ENCODE data around the gene PARP2. TPM values are rescaled to one million over a fixed set of nuclear protein-coding genes. Genes with fewer than 3 reads are reported as not detected.

PARP2 gene
- total and polyA plus RNA-seq, 2 of the 8 experiments (the other 6 are each of a cell fraction or from before 2014, with no cell fraction given): 27.7 to 41.7 TPM

DNA sequence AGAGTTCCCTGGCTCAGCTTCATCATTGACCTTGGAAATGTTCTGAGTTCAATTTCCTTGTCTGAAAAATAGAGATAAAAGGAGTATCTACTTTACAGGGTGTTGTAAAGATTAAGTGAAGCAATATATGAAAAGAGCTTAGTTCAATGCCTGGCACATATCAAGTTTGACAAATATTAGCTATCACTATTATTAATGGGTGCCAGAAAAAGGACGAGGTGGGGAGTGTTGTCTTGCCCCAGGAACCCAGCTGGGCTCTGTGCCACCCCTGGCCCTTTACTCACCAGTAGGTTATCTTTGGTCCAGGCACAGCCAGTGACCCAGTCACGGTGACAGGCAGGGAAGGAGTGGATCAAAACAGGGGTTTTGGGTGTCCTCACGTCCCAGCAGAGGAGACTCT, 32.0 kb downstream of the PARP2 start:
- H3K4me1 ChIP-seq (replicated peaks in 1 of 4; ENCODE audit: control insufficient read depth in 3 of 4, insufficient read depth in 4 of 4, low read length in 3 of 4): no peaks in the 10 kb centered on the region
- H3K27ac ChIP-seq (ENCODE audit: low read depth, low read length): no peak overlapping the region
- H2BK5ac ChIP-seq (ENCODE audit: low read depth, low read length): no peak overlapping the region
- no peaks in the 10 kb centered on the region for H3K79me1 ChIP-seq (ENCODE audit: low read depth, low read length)
- no peak overlapping the region for H2AK5ac ChIP-seq (ENCODE audit: low read depth, low read length)
- no peak overlapping the region for H3K9ac ChIP-seq (replicated peaks in 1 of 4; ENCODE audit: extremely low read depth in 1 of 4, low read depth in 3 of 4, low read length in 3 of 4)
- TF ChIP-seq RBBP5 (IDR thresholded peaks at IDR 0.05; ENCODE audit: borderline replicate concordance, low read depth, low read length) (no peak), SIN3A (conservative IDR thresholded peaks at IDR 0.05 in 1 of 2, IDR thresholded peaks at IDR 0.05 in 1 of 2; ENCODE audit: low read depth in 1 of 2, low read length in 2 of 2) (no peak), SRF (IDR thresholded peaks at IDR 0.05; ENCODE audit: low read depth, low read length) (no peak), HDAC6 (IDR thresholded peaks at IDR 0.05; ENCODE audit: low read depth, low read length) (no peak), ATF3 (IDR thresholded peaks at IDR 0.05; ENCODE audit: insufficient read depth, low read depth, low read length) (no peak), SUZ12 (IDR thresholded peaks at IDR 0.05; ENCODE audit: low read length) (no peak), SIX5 (IDR thresholded peaks at IDR 0.05; ENCODE audit: low read depth, low read length) (no peak), RFX5 (IDR thresholded peaks at IDR 0.05; ENCODE audit: borderline replicate concordance, low read depth, low read length) (no peak), TAF1 (IDR thresholded peaks at IDR 0.05; ENCODE audit: low read depth, low read length) (no peak), SIRT6 (IDR thresholded peaks at IDR 0.05; ENCODE audit: low read length) (no peak)
- no peaks in the 10 kb centered on the region for H3K9me3 ChIP-seq (ENCODE audit: insufficient read depth in 2 of 2, low read depth in 1 of 2, low read length in 1 of 2)
- no peaks in the 10 kb centered on the region for H3K27me3 ChIP-seq (replicated peaks in 1 of 4; ENCODE audit: control insufficient read depth in 3 of 4, extremely low read depth in 1 of 4, insufficient read depth in 3 of 4, low read length in 3 of 4)
- H3K23ac ChIP-seq (ENCODE audit: insufficient read length): no peak overlapping the region
- H2BK20ac ChIP-seq (ENCODE audit: low read length): no peak overlapping the region
- ChIA-PET POLR2A (ENCODE audit: partially characterized antibody) (interaction anchor here (1.3 kb wide), 1 partner anchor 32 kb away, joined by 4 read pairs; the partner anchor contains the start of gene PARP2), CTCF (ENCODE audit: partially characterized antibody) (interaction anchor here (1.1 to 1.7 kb wide), 2 partner anchors 40 to 72 kb away, joined by 3 to 7 read pairs; no protein-coding TSS in a partner anchor)
- peaks cover 2 to 23% (median 13%) of the 10 kb centered on the region in 4 experiments; a peak in 7 of 8 replicates for H3K36me3 ChIP-seq (ENCODE audit: control insufficient read depth in 2 of 4, insufficient read depth in 4 of 4, low read length in 3 of 4)
- no peak overlapping the region for H2BK12ac ChIP-seq (ENCODE audit: low read depth, low read length)
- no peak overlapping the region for H4K8ac ChIP-seq (ENCODE audit: extremely low read depth, insufficient read depth, low read length)
- no peak overlapping the region for H2BK120ac ChIP-seq (replicated peaks; ENCODE audit: low read depth, low read length)
- no peak overlapping the region for H3K56ac ChIP-seq (replicated peaks; ENCODE audit: insufficient read length, low read depth, low read length)
- DNase-seq (ENCODE audit: low read depth in 1 of 2, low spot score in 2 of 2) (no peak), FAIRE-seq (no peak)
- no peaks in the 10 kb centered on the region for H3K79me2 ChIP-seq (ENCODE audit: control insufficient read depth in 1 of 2, insufficient read depth in 2 of 2, low read length in 2 of 2)
- no peak overlapping the region for H2AFZ ChIP-seq (ENCODE audit: low read length)
- H3K4ac ChIP-seq (replicated peaks; ENCODE audit: insufficient read length, low read depth, low read length): no peak overlapping the region
- no peak overlapping the region for H3K4me3 ChIP-seq (ENCODE audit: extremely low read depth in 1 of 4, insufficient read depth in 2 of 4, low read depth in 3 of 4, low read length in 4 of 4)
- no peak overlapping the region for H3K4me2 ChIP-seq (ENCODE audit: insufficient read depth in 1 of 2, low read depth in 2 of 2, low read length in 2 of 2)
- H4K20me1 ChIP-seq (replicated peaks in 1 of 2; ENCODE audit: control insufficient read depth in 1 of 2, insufficient read depth in 2 of 2, low read length in 2 of 2): peaks cover 2% of the 10 kb centered on the region in 2 experiments
- H2BK15ac ChIP-seq (ENCODE audit: low read length): no peak overlapping the region
- H4K5ac ChIP-seq (ENCODE audit: insufficient read length, low read depth, low read length): no peak overlapping the region
- H4K91ac ChIP-seq (replicated peaks; ENCODE audit: insufficient read length, low read length): no peak overlapping the region
- 91% methylated on average over 3 of the region's 3 CpGs; no CpG with 5 or more reads in 1 of the 2 experiments for WGBS, 2 experiments (ENCODE audit: extremely low coverage in 1 of 2, insufficient coverage in 1 of 2, insufficient read length in 1 of 2, insufficient replicate concordance in 2 of 2, low coverage in 1 of 2, low lambda C conversion rate in 2 of 2, missing lambda C conversion rate in 1 of 2)
- H3K23me2 ChIP-seq (ENCODE audit: low read depth, low read length): no peaks in the 10 kb centered on the region; the same call in 1 of the 2 replicates
- no peak overlapping the region for H3K18ac ChIP-seq (ENCODE audit: extremely low read depth, low read length)
- H3K14ac ChIP-seq (ENCODE audit: insufficient read length): no peak overlapping the region

Data from H1 (cell line).